IPS-15b (cell line): Measurements from ENCODE around the gene ALCAM.

Source experiments
- H3K27me3 ChIP-seq: one replicate; pipeline ENCODE4 v1.6.1; 2013; ENCODE audit warnings: low read length; ENCODE audit not compliant: control insufficient read depth, insufficient read depth
- H3K36me3 ChIP-seq: one replicate; pipeline ENCODE4 v1.6.1; 2013; ENCODE audit warnings: low read length; ENCODE audit not compliant: control insufficient read depth, insufficient read depth
- H3K4me1 ChIP-seq: one replicate; pipeline ENCODE4 v1.6.1; 2013; ENCODE audit warnings: mild to moderate bottlenecking, low read length; ENCODE audit not compliant: control insufficient read depth, insufficient read depth
- H3K4me3 ChIP-seq: one replicate; pipeline ENCODE4 v1.5.1; 2013; ENCODE audit warnings: low read depth, low read length
- H3K9ac ChIP-seq: one replicate; pipeline ENCODE4 v1.6.1; 2013; ENCODE audit warnings: low read depth, mild to moderate bottlenecking, low read length
- H3K9me3 ChIP-seq: one replicate; pipeline ENCODE4 v1.6.1; 2013; ENCODE audit warnings: mild to moderate bottlenecking, low read length; ENCODE audit not compliant: control insufficient read depth, insufficient read depth

The ALCAM gene

DNA sequence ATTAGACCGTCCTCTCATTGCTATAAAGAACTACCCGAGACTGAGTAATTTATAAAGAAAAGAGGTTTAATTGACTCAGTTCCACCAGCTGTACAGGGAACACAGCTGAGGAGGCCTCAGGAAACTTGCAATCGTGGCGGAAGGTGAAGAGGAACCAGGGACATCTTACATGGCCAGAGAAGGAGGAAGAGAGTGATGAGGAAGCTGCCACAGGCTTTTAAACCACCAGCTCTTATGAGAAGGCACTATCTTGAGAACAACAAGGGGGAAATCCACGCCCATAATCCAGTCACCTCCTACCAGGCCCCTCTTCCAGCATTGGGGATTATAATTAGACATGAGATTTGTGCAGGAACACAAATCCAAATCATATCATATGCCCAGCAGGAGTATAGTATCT is 138.5 kb downstream of the ALCAM start:
- H3K36me3 ChIP-seq: no peaks in the 10 kb centered on the region
- no peaks in the 10 kb centered on the region for H3K27me3 ChIP-seq
- no peaks in the 10 kb centered on the region for H3K9me3 ChIP-seq
- H3K9ac ChIP-seq: no peak overlapping the region
- H3K4me3 ChIP-seq: no peak overlapping the region
- peaks cover 8% of the 10 kb centered on the region for H3K4me1 ChIP-seq

DNA sequence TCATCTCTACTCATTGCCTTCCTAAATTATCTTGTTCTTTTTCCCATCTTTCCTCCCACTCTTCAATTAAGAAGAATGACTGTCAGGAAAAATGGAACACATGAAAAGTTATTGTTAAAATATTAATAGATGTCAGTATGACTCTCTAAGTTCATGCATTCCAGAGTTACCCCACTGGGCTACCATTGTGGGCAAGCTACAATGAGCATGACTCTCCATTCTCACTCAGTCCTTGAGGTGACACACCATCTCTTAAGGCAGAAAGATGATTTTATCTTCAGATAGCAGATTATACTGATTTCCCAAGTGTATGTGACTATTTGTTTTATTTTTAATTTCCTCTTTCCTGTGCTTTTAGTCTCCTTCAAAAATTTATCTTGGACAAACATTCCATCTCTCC is 144.3 kb downstream of the ALCAM start:
- no peaks in the 10 kb centered on the region for H3K9me3 ChIP-seq
- H3K9ac ChIP-seq: no peak overlapping the region
- H3K4me1 ChIP-seq: peaks cover 6% of the 10 kb centered on the region
- H3K4me3 ChIP-seq: no peak overlapping the region
- no peaks in the 10 kb centered on the region for H3K36me3 ChIP-seq
- H3K27me3 ChIP-seq: no peaks in the 10 kb centered on the region

DNA sequence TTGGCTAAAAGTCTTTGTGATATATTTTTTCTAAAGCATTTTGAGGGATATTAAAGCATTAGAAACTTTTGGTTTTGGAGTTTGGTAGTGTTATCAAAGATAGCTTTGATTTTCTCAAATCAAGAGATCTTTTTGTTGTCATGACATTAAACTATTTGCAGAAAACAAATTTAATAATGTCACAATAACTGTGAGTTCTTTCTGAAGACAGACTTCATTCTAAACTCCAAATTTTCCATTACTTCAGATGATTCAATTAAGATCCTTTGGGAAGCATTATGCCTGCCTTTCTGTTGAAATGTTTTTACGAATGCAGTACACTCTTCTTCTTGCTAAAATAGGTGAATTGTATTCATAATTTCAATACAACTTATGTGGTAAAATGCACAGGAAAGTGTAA is 145.4 kb downstream of the ALCAM start:
- Histone ChIP-seq H3K9ac (no peak overlapping the region), H3K4me3 (no peak overlapping the region), H3K9me3 (no peaks in the 10 kb centered on the region), H3K4me1 (peaks cover 6% of the 10 kb centered on the region), H3K27me3 (no peaks in the 10 kb centered on the region), H3K36me3 (no peaks in the 10 kb centered on the region)

DNA sequence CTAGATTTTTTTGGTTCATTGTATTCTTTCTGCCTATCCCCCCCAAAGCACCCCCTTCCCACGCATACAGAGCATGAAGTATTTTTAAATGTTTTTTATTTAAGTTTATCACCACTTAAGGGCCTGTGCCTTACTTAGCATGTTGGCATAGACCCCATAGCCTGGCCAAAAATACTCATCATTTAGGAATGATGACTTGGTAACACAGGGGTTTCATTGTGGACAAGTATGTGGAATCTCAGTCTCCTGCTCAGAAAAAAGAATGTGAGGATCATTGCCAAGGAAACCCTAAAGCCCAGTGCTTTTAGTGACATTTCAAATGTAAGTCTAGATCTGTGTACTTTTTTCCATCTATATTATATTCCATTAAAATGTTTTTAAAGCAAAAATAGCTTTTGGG is 146.3 kb downstream of the ALCAM start:
- Histone ChIP-seq H3K9ac (no peak overlapping the region), H3K36me3 (no peaks in the 10 kb centered on the region), H3K4me3 (no peak overlapping the region), H3K27me3 (no peaks in the 10 kb centered on the region), H3K4me1 (peaks cover 4% of the 10 kb centered on the region), H3K9me3 (no peaks in the 10 kb centered on the region)

DNA sequence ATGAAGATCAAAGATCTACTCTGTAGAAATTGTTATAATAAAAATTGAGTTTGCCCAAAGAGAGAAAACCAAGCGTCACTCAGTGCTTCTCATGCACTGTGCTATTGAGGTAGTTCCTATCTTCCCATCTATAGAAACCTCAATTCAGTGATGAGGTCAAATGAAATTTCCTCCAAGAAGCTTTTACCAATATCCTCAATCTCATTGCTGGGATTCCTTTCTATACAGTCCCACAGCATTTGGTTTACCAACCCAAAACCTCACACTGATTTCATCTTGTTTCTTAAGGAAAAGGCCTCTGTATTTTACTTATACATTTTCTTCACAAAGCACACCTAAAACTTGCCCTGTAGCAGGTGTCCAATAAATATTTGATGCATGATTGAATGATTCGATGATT is 147.2 kb downstream of the ALCAM start:
- no peaks in the 10 kb centered on the region for H3K9me3 ChIP-seq
- no peaks in the 10 kb centered on the region for H3K36me3 ChIP-seq
- H3K4me3 ChIP-seq: no peak overlapping the region
- H3K27me3 ChIP-seq: no peaks in the 10 kb centered on the region
- H3K4me1 ChIP-seq: peaks cover 4% of the 10 kb centered on the region
- no peak overlapping the region for H3K9ac ChIP-seq

DNA sequence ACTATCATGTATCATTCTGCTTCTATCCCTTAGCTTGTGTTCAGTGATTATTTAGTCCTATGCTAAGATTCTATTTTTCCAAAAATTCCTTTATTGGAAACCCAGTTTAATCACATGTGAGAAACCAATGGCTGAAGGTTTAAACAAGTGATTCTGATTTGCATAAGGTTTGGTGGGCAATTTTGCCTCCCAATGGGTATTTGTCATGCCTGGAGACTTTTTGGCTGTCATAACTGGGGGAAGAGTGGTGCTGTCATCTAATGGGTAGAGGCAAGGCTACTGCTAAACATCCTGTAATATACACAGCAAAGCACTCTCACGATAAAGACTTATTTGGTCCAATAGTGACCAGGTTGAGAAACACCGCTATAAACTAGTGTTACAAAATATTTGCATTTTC is 148.7 kb downstream of the ALCAM start:
- Histone ChIP-seq H3K4me1 (peaks cover 4% of the 10 kb centered on the region), H3K4me3 (no peak overlapping the region), H3K9ac (no peak overlapping the region), H3K27me3 (no peaks in the 10 kb centered on the region), H3K36me3 (no peaks in the 10 kb centered on the region), H3K9me3 (no peaks in the 10 kb centered on the region)

DNA sequence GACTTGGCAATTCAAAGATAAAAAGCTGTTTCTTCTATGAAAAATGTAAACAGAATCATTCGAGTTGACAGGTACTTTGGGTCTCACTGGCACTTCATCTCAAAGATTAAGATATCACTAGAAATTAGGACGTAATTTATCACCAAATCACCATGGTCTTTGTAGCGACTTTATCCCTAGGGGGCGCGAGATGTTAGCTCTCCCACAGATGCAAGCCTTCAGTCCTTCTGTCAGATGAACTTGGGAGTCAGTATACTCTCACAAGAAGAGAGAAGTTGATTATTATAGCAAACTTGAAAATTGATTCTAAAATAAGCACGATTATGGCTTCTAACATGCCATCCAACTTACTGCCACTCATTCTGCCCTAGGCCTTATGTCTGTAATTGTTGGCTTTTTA is 150.3 kb downstream of the ALCAM start:
- no peak overlapping the region for H3K4me3 ChIP-seq
- no peaks in the 10 kb centered on the region for H3K9me3 ChIP-seq
- H3K9ac ChIP-seq: no peak overlapping the region
- H3K36me3 ChIP-seq: no peaks in the 10 kb centered on the region
- H3K27me3 ChIP-seq: no peaks in the 10 kb centered on the region
- no peaks in the 10 kb centered on the region for H3K4me1 ChIP-seq

DNA sequence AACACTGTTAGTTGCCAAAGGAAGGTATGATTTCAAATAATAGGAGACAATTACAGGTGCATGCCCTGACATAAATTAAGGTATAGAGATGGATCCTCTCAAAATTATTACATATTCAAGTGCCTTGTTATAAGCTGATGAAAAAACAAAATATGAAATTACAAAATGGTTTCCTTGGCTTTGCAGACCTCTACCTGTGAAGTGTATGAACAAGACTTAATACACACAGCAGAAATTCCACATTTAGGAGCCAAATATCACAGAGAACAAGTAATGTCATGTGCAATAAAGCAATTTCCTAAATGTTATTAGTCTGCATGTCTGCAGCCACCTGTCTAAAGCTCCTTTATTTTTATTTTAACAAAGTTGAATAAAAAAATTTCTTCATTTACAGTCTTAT is 151.5 kb downstream of the ALCAM start:
- Histone ChIP-seq H3K27me3 (no peaks in the 10 kb centered on the region), H3K9me3 (no peaks in the 10 kb centered on the region), H3K4me1 (no peaks in the 10 kb centered on the region), H3K4me3 (no peak overlapping the region), H3K36me3 (no peaks in the 10 kb centered on the region), H3K9ac (no peak overlapping the region)

DNA sequence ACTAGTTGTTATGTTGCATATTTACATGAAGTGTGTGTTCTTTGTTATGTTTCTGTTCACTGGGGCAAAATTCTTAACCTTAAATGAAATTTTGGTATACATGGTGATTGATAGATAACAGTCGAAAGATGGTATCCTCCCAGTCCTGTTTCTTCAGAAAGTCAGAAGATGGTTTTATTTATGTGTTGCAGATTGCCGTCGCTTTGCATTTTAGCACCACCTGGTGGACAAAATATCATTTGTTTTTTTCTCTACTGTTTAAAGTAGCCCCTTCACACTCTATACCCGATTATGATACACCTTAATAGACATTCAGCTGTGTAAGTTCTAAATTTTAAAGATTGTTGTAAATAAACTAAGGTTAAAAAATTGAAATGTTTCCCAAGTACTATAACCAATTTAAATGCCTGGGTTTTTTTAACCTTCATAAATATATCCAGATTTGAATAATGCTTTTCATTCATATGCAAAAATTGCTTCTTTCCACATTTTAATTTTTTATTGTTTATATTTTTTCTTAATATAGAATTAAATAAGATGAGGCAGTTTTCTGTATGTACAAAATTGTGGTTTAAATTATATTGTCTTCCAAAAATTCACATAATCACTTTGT is 152.2 kb downstream of the ALCAM start:
- Histone ChIP-seq H3K4me3 (no peak overlapping the region), H3K9me3 (no peaks in the 10 kb centered on the region), H3K9ac (no peak overlapping the region), H3K4me1 (no peaks in the 10 kb centered on the region), H3K27me3 (no peaks in the 10 kb centered on the region), H3K36me3 (no peaks in the 10 kb centered on the region)

DNA sequence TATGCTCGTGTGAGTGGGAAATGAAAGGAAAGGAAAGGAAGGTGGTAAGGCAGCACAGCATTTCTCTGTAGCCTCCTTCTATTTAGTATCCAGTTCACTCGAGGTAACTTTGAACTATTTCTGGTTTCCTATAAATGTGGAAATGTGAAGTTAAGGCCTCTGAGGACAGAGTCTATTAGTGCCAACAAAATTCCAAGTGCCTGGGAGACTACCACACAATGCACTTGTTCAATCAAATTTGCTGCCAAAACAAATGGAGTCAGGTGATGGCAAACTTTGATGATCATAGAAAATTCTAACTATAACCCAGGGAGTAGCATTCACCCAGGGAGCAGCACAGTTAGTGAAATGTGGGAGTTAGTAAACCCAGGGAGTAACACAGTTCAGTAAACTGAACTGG is 155.1 kb downstream of the ALCAM start:
- peaks cover 2% of the 10 kb centered on the region for H3K4me1 ChIP-seq
- H3K4me3 ChIP-seq: no peak overlapping the region
- H3K9ac ChIP-seq: no peak overlapping the region
- H3K9me3 ChIP-seq: no peaks in the 10 kb centered on the region
- no peaks in the 10 kb centered on the region for H3K27me3 ChIP-seq
- H3K36me3 ChIP-seq: no peaks in the 10 kb centered on the region

DNA sequence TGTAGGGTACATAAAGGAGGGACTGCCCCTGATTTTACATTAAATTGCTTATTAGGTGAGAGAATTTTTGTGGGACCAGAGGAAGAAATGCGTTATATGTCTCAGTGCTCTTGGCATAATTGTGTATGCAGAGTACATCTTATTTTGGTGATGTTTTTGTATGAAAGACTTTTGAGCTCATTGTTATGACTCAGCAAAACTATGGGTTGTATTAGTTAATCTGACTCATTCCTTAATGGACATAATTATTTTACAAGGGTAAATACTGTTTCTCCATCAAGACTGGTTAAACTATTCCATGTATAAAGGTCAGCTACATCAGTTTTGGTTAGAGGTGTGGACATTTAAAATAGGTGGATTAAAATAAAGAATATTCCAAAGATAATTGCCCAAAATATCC is 156.8 kb downstream of the ALCAM start:
- Histone ChIP-seq H3K36me3 (no peaks in the 10 kb centered on the region), H3K9me3 (no peaks in the 10 kb centered on the region), H3K4me1 (peaks cover 2% of the 10 kb centered on the region), H3K9ac (no peak overlapping the region), H3K27me3 (no peaks in the 10 kb centered on the region), H3K4me3 (no peak overlapping the region)

DNA sequence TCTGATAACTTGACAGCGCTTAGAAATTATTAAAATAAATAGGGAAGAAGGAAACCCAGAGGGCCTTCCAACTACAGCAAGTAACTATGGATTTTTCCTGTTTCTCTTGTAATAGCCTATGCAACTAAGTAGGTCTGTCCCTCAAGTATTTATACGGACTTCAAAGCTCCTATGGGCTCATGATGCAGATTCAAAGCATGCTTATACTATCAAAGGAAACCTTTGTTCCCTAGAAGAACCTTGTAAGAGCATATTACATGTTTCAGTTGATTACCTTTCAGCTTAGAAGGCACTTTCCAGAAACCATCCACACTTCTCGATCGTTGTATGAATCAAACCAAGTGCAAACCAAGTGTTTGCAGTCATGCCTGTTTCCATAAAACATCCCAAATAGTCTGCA is 158.8 kb downstream of the ALCAM start:
- H3K9me3 ChIP-seq: no peaks in the 10 kb centered on the region
- H3K4me1 ChIP-seq: peaks cover 2% of the 10 kb centered on the region
- no peak overlapping the region for H3K4me3 ChIP-seq
- no peaks in the 10 kb centered on the region for H3K27me3 ChIP-seq
- H3K36me3 ChIP-seq: no peaks in the 10 kb centered on the region
- no peak overlapping the region for H3K9ac ChIP-seq
